ENCODE measurements around the gene PPP6C. TPM values are rescaled to one million over a fixed set of nuclear protein-coding genes. Genes with fewer than 3 reads are reported as not detected.
"Not testable (repeated sequence)": the region's sequence is repeated elsewhere in the genome, so short reads cannot be mapped to it uniquely, and the experiment has no call there.

PPP6C gene
- total RNA-seq, 1 donor from 2014 or later: 34.2 TPM

- intact Hi-C loops (cut with DNase I): no loop called here
- ATAC-seq (ENCODE audit: poor library complexity) (no peak), DNase-seq (no peak)
Observed at GRCh38 chr9:125190361-125190801, 778 bp upstream of the PPP6C start.

GRCh38 chr9:125189011-125189360 is 617 bp downstream of the PPP6C start:
- DNase-seq: peak; percentile 50
- intact Hi-C loops (cut with DNase I): no loop called here

GRCh38 chr9:125183561-125183960 is 6.0 kb downstream of the PPP6C start:
- ATAC-seq (ENCODE audit: poor library complexity) (no peak), DNase-seq (no peak)
- intact Hi-C loops (cut with DNase I): no loop called here

More at GRCh38 chr9:125189011-125189360, 617 bp downstream of the PPP6C start:
- ATAC-seq (ENCODE audit: poor library complexity): peak; percentile 9

DNA sequence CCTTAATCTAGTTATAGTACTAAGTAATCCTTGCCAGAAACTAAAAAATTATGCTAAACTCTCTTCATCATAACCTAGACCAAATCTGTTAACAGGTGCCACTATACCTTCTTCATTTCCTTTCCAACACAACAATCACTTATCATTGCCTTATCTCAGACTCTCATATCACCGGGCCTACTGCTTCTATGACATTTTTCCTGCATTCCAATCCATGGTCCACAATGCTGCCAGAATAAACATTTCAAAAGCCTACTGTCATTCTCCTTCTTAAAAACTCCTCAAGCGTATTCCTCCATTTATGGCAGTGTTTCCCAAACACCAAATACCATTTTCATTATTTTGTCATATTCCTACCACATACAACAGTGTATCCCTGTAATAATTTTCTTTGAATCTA is 6.5 kb downstream of the PPP6C start:
- ATAC-seq (ENCODE audit: poor library complexity) (no peak), DNase-seq (no peak)
- intact Hi-C loops (cut with DNase I): no loop called here

- intact Hi-C loops (cut with DNase I); ATAC-seq (ENCODE audit: poor library complexity); DNase-seq: not testable (repeated sequence)
Observed at GRCh38 chr9:125181756-125182155, 7.8 kb downstream of the PPP6C start.

DNA sequence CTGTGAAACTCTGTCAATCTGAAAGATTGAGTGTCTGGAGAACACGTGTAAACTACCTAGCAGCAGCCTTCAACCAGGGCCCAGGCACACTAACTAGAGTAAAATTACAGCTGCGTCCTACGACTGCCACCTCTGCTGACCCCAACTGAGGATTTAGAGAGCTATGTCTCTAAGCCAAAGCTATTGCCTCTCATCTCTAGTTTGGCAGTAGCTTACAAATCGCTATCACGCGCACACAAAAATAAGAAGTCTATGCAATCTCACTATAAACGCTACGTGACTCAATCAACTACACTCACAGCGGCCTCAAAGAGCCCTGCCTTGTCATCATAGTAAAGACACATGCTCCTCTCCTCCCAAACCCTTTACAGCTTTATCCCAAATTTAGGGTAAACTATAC is 8.7 kb downstream of the PPP6C start:
- intact Hi-C loops (cut with DNase I): no loop called here
- DNase-seq (no peak), ATAC-seq (ENCODE audit: poor library complexity) (peak; percentile 14)

DNA sequence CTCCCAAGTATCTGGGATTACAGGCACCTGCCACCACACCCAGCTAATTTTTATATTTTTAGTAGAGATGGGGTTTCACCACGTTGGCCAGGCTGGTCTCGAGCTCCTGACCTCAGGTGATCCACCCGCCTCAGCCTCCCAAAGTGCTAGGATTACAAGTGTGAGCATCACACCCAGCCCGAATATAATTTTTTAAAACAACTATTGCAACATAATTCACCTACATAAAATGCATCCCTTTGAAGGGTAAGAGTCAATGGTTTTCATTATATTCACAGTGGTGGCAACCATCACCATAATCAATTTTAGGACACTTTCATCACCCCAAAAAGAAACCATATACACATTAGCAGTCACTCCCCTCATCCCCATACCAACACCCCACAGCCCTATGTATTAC is 9.8 kb downstream of the PPP6C start:
- DNase-seq; ATAC-seq (ENCODE audit: poor library complexity); intact Hi-C loops (cut with DNase I): not testable (repeated sequence)

DNA sequence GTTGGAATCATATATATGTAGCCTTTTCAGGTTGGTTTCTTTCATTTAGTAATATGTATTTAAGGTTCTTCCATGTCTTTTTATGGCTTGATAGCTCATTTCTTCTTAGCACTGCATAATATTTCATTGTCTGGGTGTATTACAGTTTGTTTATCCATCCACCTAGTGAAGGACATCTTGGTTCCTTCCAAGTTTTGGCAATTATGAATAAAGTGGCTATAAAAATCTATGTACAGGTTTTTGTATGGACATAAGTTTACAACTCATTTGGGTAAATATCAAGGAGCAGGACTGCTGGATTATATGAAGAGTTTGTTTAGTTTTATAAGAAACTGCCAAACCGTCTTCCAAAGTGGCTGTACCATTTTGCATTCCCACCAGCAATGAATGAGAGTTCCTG is 11.7 kb downstream of the PPP6C start:
- intact Hi-C loops (cut with DNase I): no loop called here
- ATAC-seq (ENCODE audit: poor library complexity) (no peak), DNase-seq (no peak)

DNA sequence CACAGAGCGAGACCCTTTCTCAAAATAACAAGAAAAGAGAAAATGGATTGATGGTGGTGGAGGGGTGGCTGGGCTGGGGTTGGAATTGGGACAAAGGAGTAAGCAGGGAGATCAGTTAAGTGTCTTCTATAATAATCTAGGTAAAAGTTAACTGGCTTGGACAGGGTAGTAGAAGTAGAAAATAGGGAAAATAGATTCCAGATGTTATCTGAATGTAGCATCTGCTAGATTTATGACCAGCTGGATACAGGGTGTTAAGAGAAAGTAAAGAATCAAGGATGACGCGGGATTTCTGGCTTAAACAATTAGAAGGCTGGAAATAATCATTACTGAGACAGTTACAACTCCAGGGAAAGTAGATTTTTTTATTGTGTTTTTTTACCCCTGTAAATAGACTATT is 13.0 kb downstream of the PPP6C start:
- no peak for ATAC-seq (ENCODE audit: poor library complexity)
- no peak for DNase-seq
- intact Hi-C loops (cut with DNase I): no loop called here

GRCh38 chr9:125172031-125172755 is 17.4 kb downstream of the PPP6C start:
- intact Hi-C loops (cut with DNase I): no loop called here
- ATAC-seq (ENCODE audit: poor library complexity) (peak; percentile 40), DNase-seq (no peak)

- intact Hi-C loops (cut with DNase I): no loop called here
- ATAC-seq (ENCODE audit: poor library complexity) (no peak), DNase-seq (no peak)
Observed at GRCh38 chr9:125169895-125170294, 19.7 kb downstream of the PPP6C start.

DNA sequence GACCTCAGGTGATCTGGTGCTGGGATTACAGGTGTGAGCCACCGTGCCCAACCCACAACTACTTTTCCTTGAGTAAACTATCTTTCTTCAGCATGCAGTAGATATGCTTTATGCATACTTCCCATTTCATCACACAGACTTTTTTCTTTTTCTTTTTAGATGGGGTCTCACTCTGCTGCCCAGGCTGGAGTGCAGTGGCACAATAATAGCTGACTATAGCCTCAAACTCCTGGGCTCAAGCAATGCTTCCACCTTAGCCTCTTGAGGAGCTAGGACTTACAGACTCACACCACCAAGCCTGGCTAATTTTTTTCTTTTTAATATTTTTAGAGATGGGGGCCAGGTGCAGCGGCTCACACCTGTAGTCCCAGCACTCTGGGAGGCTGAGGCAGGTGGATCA is 22.8 kb downstream of the PPP6C start:
- intact Hi-C loops (cut with DNase I): no loop called here
- no peak for DNase-seq
- no peak for ATAC-seq (ENCODE audit: poor library complexity)

DNA sequence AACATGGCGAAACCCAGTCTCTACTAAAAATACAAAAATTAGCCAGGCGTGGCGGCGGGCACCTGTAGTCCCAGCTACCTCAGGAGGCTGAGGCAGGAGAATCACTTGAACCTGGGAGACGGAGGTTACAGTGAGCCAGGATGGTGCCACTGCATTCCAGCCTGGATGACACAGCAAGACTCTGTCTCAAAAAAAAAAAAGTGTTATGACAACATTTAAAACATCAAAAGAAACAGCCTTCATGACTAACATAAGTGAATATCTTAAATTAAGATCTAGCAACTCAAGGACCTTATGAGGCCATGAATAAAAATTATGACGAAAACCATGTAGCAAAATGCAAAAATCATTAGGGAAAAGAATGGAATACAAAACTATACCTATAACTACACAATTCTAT is 26.7 kb downstream of the PPP6C start:
- DNase-seq; ATAC-seq (ENCODE audit: poor library complexity); intact Hi-C loops (cut with DNase I): not testable (repeated sequence)

- intact Hi-C loops (cut with DNase I): no loop called here
- ATAC-seq (ENCODE audit: poor library complexity) (peak; percentile 59), DNase-seq (no peak)
Observed at GRCh38 chr9:125161284-125161918, 28.2 kb downstream of the PPP6C start.

DNA sequence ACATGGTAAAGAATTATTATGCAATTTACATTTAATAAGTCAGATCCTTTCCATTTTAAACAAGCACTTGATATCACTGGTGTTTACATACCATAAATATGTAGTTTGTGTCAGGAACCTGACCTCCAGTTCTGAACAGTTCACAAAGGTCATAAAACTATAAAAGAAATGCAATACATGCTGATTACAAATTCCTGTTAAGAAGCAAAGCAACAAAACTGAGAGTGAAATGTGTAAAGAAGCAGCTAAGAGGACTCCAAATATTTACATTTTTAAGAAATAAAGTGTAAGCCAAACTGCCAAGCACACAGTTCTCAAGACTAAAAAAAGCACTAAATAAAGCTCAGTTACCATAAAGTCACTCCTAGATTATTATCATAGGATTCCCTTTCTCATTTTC is 28.9 kb downstream of the PPP6C start:
- no peak for ATAC-seq (ENCODE audit: poor library complexity)
- no peak for DNase-seq
- intact Hi-C loops (cut with DNase I): no loop called here

DNA sequence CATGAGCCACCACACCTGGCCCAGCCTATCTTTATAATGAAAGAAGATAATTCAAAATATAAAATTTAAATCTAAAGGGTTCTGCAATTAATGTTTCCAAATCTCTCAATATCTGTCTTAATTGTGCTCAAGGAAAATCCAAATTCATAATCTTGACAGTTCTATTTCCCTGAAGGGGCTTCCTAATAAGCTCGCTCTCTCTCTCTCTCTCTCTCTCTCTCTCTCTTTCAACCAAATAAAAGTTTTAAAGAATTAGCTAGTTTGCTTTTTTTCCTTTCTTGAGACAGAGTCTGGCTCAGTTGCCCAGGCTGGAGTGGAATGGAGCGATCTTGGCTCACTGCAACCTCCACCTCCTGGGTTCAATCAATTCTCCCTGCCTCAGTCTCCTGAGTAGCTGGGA is 33.1 kb downstream of the PPP6C start:
- intact Hi-C loops (cut with DNase I): no loop called here
- ATAC-seq (ENCODE audit: poor library complexity) (no peak), DNase-seq (no peak)

GRCh38 chr9:125153712-125154367 is 35.8 kb downstream of the PPP6C start:
- intact Hi-C loops (cut with DNase I): no loop called here
- ATAC-seq (ENCODE audit: poor library complexity) (peak; percentile 69), DNase-seq (no peak)

DNA sequence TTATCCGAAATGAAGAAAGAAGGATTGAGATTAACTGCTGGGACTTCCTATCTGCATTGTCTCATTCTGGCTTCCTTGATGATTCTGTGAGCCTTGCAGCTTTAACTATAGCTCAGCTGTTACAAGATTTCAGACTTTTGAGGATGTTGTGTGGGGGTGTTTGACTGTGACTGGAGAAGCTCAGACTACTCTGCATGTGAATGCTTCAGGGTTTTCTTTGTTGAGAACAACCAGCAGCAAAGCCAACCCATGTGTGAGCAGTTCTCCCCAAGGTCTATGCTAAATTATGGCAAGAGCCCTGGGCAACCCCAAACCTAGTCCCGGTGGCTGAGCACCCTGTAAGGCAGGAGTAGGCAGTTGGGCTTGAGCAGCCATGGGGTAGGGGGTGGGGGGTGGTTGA is 37.9 kb downstream of the PPP6C start:
- intact Hi-C loops (cut with DNase I): no loop called here
- ATAC-seq (ENCODE audit: poor library complexity): no peak
- no peak for DNase-seq

GRCh38 chr9:125150349-125151245 is 39.0 kb downstream of the PPP6C start:
- no peak for DNase-seq
- intact Hi-C loops (cut with DNase I): no loop called here
- ATAC-seq (ENCODE audit: poor library complexity): no peak

All from Right ventricle myocardium superior (tissue), 1 donor.